H9 (cell line): Measurements from ENCODE around the gene LDB2. TPM values are rescaled to one million over a fixed set of nuclear protein-coding genes. Genes with fewer than 3 reads are reported as not detected.

Experiments used
- DNase-seq: peaks from one replicate; pipeline ENCODE4 v3.0.0-alpha.2; 2017
- H2AFZ ChIP-seq: one replicate; pipeline ENCODE4 v1.6.1; 2013; ENCODE audit warnings: mild to moderate bottlenecking, low read length, control low read depth, moderate library complexity
- H2AK5ac ChIP-seq: 2 replicates; pipeline ENCODE4 v1.6.1; 2013; ENCODE audit warnings: low read length, control low read depth, mixed read lengths; ENCODE audit not compliant: insufficient read length
- H2BK120ac ChIP-seq: one replicate; pipeline ENCODE4 v1.6.1; 2013; ENCODE audit warnings: low read depth, mild to moderate bottlenecking, low read length, control low read depth, inconsistent platforms; ENCODE audit not compliant: poor library complexity, severe bottlenecking
- H2BK12ac ChIP-seq: 2 replicates; pipeline ENCODE4 v1.6.1; 2013; ENCODE audit warnings: low read length, control low read depth, mixed read lengths, low read depth; ENCODE audit not compliant: insufficient read length
- H2BK15ac ChIP-seq: 2 replicates; pipeline ENCODE4 v1.6.1; 2013; ENCODE audit warnings: low read depth, low read length, control low read depth
- H2BK20ac ChIP-seq: one replicate; pipeline ENCODE4 v1.6.1; 2013; ENCODE audit warnings: low read depth, mild to moderate bottlenecking, low read length, control low read depth, inconsistent platforms; ENCODE audit not compliant: poor library complexity, severe bottlenecking
- H2BK5ac ChIP-seq: 2 replicates; pipeline ENCODE4 v1.6.1; 2013; ENCODE audit warnings: low read length, control low read depth, mixed read lengths; ENCODE audit not compliant: insufficient read length
- H3K14ac ChIP-seq: 2 replicates; pipeline ENCODE4 v1.6.1; 2013; ENCODE audit warnings: low read length, control low read depth; ENCODE audit not compliant: insufficient read depth
- H3K18ac ChIP-seq: 2 replicates; pipeline ENCODE4 v1.6.1; 2013; ENCODE audit warnings: low read depth, mild to moderate bottlenecking, mixed read lengths, low read length, control low read depth; ENCODE audit not compliant: insufficient read length
- H3K23ac ChIP-seq: 2 replicates; pipeline ENCODE4 v1.6.1; 2013; ENCODE audit warnings: low read length, control low read depth, mixed read lengths, low read depth; ENCODE audit not compliant: insufficient read length
- H3K23me2 ChIP-seq: 2 replicates; pipeline ENCODE4 v1.6.1; 2013; ENCODE audit warnings: low read depth, mild to moderate bottlenecking, mixed read lengths, low read length, control low read depth; ENCODE audit not compliant: insufficient read length, poor library complexity, severe bottlenecking
- H3K27ac ChIP-seq: 2 replicates; pipeline ENCODE4 v1.5.1; 2013; ENCODE audit warnings: low read length, control low read depth, mixed read lengths, low read depth; ENCODE audit not compliant: insufficient read length
- H3K27me3 ChIP-seq: 2 replicates; pipeline ENCODE4 v1.6.1; 2013; ENCODE audit warnings: low read length, control low read depth, inconsistent platforms; ENCODE audit not compliant: insufficient read depth
- H3K4ac ChIP-seq: 2 replicates; pipeline ENCODE4 v1.6.1; 2013; ENCODE audit warnings: low read depth, mild to moderate bottlenecking, control low read depth, inconsistent platforms, low read length, moderate library complexity
- H3K4me1 ChIP-seq: 2 replicates; pipeline ENCODE4 v1.6.1; 2013; ENCODE audit warnings: low read length, control low read depth, inconsistent platforms; ENCODE audit not compliant: insufficient read depth
- H3K4me2 ChIP-seq: 2 replicates; pipeline ENCODE4 v1.6.1; 2013; ENCODE audit warnings: low read length, control low read depth, mixed read lengths; ENCODE audit not compliant: insufficient read length, insufficient read depth
- H3K56ac ChIP-seq: 2 replicates; pipeline ENCODE4 v1.6.1; 2013; ENCODE audit warnings: low read depth, mild to moderate bottlenecking, mixed read lengths, low read length, control low read depth; ENCODE audit not compliant: insufficient read length
- H3K79me1 ChIP-seq: 2 replicates; pipeline ENCODE4 v1.6.1; 2013; ENCODE audit warnings: low read depth, mild to moderate bottlenecking, moderate library complexity, low read length, control low read depth, inconsistent platforms; ENCODE audit not compliant: insufficient read depth, poor library complexity, severe bottlenecking
- H3K79me2 ChIP-seq: 2 replicates; pipeline ENCODE4 v1.6.1; 2013; ENCODE audit warnings: low read length, control low read depth, inconsistent platforms; ENCODE audit not compliant: insufficient read depth
- H3K9ac ChIP-seq: 2 replicates; pipeline ENCODE4 v1.6.1; 2013; ENCODE audit warnings: low read length, control low read depth, mixed read lengths; ENCODE audit not compliant: insufficient read length; ENCODE audit errors: extremely low read depth
- H3K9me3 ChIP-seq: one replicate; pipeline ENCODE4 v1.6.1; 2013; ENCODE audit warnings: low read depth, low read length, inconsistent platforms; ENCODE audit not compliant: control insufficient read depth
- H3T11ph ChIP-seq: one replicate; pipeline ENCODE4 v1.6.1; 2013; ENCODE audit warnings: mild to moderate bottlenecking, low read length, control low read depth, inconsistent platforms
- H4K20me1 ChIP-seq: one replicate; pipeline ENCODE4 v1.6.1; 2013; ENCODE audit not compliant: control insufficient read depth, insufficient read length, insufficient read depth
- H4K5ac ChIP-seq: 2 replicates; pipeline ENCODE4 v1.6.1; 2013; ENCODE audit warnings: low read depth, mild to moderate bottlenecking, mixed read lengths, low read length, control low read depth; ENCODE audit not compliant: insufficient read length
- H4K8ac ChIP-seq: replicated peaks from 2 replicates; pipeline ENCODE4 v1.6.1; 2013; ENCODE audit warnings: low read length, control low read depth, mixed read lengths, low read depth; ENCODE audit not compliant: insufficient read length
- H4K91ac ChIP-seq: 2 replicates; pipeline ENCODE4 v1.6.1; 2013; ENCODE audit warnings: low read depth, mild to moderate bottlenecking, moderate library complexity, mixed read lengths, low read length, control low read depth; ENCODE audit not compliant: insufficient read length
- H3K27ac Mint-ChIP-seq, 3 experiments: 2 replicates in 2 of 3; 3 replicates in 1 of 3; pipeline ENCODE4 v1.8.0; 2020 to 2021; ENCODE audit warnings: mixed read lengths in 3 of 3, mild to moderate bottlenecking in 1 of 3, moderate library complexity in 1 of 3
- H3K27me3 Mint-ChIP-seq: 2 replicates; pipeline ENCODE4 v1.8.0; 2021; ENCODE audit warnings: low read depth, mild to moderate bottlenecking, moderate library complexity, mixed read lengths
- H3K36me3 Mint-ChIP-seq, 3 experiments: 2 replicates in 2 of 3; 3 replicates in 1 of 3; pipeline ENCODE4 v1.8.0; 2020 to 2021; ENCODE audit warnings: low read depth in 3 of 3, mixed read lengths in 3 of 3; ENCODE audit not compliant: insufficient read depth in 1 of 3
- H3K4me1 Mint-ChIP-seq, 2 experiments: 2 replicates each; pipeline ENCODE4 v1.8.0; 2020; ENCODE audit warnings: mixed read lengths in 2 of 2
- H3K4me3 Mint-ChIP-seq, 2 experiments: 2 replicates in 1 of 2; 3 replicates in 1 of 2; pipeline ENCODE4 v1.8.0; 2020 to 2021; ENCODE audit warnings: mild to moderate bottlenecking in 2 of 2, mixed read lengths in 2 of 2, moderate library complexity in 1 of 2
- H3K9me3 Mint-ChIP-seq, 2 experiments: 2 replicates in 1 of 2; 3 replicates in 1 of 2; pipeline ENCODE4 v1.8.0; 2020; ENCODE audit warnings: mild to moderate bottlenecking in 2 of 2, mixed read lengths in 2 of 2, moderate library complexity in 1 of 2
- CTCF ChIP-seq: fragments of 200-600 bp; sonication (generic); conservative IDR thresholded peaks from 3 replicates; pipeline ENCODE4 v1.8.0; 2021; ENCODE audit warnings: antibody characterized with exemption, mild to moderate bottlenecking
- WGBS: extraction: QIAGEN DNeasy Blood & Tissue Kit; methylation state at CpG from one replicate; pipeline ENCODE4 v1.1.7; 2013; ENCODE audit warnings: missing lambda C conversion rate, low lambda C conversion rate, mixed read lengths; ENCODE audit not compliant: insufficient read length; ENCODE audit errors: extremely low coverage; 5-methylcytosine and 5-hydroxymethylcytosine counted together
- total RNA-seq: library from RNA; stranded (reverse); gene quantifications from 2 replicates; pipeline ENCODE4 v1.2.1, GENCODE V29; 2021

LDB2 gene
- total RNA-seq, 1 experiment from 2014 or later: 22.5 TPM

DNA sequence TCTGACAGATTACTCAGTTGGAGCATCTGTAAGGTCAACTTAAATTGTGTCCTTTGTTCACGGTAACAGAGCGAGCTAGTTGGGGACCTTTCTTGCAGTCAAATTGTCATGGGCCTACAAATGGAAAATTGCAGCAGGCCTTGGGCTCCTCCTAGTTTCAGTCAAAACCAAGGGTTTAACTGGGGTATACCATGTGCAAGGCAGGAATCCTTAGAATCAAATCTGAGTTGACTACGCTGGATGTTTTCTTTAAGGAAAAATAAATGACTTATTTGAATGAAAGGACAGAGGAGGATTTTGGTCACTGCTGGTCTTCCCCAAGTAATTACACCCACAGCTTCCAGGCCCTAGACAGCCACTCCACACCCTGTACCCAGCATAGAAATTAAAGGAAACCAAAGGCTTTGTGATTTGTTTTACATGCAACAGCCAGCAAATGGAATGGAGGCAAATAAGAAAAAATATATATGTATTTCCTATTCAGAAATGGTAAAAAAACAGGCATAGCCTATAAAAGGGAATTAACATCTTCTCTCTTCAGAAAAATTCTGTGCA lies 307.1 kb downstream of the LDB2 start:
- no peak overlapping the region for H2BK15ac ChIP-seq
- H3K23me2 ChIP-seq: no peaks in the 10 kb centered on the region
- peak overlapping the region; percentile 34 for H3K18ac ChIP-seq
- no peak overlapping the region for H3K4me3 Mint-ChIP-seq
- no peak overlapping the region for H2BK20ac ChIP-seq
- H3T11ph ChIP-seq: no peak overlapping the region
- WGBS: no CpG with 5 or more reads among the region's 3 CpGs
- no peak overlapping the region for H3K4ac ChIP-seq
- no peak overlapping the region for H2AFZ ChIP-seq
- no peak overlapping the region for H3K27ac ChIP-seq
- no peak overlapping the region for H3K56ac ChIP-seq
- no peaks in the 10 kb centered on the region for H3K79me1 ChIP-seq
- no peak overlapping the region for H2BK12ac ChIP-seq
- H3K79me2 ChIP-seq: no peaks in the 10 kb centered on the region; the same call in 1 of the 2 replicates
- no peaks in the 10 kb centered on the region for H3K9me3 ChIP-seq
- no peaks in the 10 kb centered on the region; the same call in 1 of the 2 replicates for H3K27me3 Mint-ChIP-seq
- no peak overlapping the region for H2AK5ac ChIP-seq
- no peak overlapping the region for H2BK5ac ChIP-seq
- H4K5ac ChIP-seq: no peak overlapping the region
- H3K27me3 ChIP-seq: no peaks in the 10 kb centered on the region; the same call in 1 of the 2 replicates
- no peaks in the 10 kb centered on the region for H3K4me1 ChIP-seq
- no peak overlapping the region for H3K14ac ChIP-seq
- no peak overlapping the region for H2BK120ac ChIP-seq
- H4K91ac ChIP-seq: no peak overlapping the region
- H3K27ac Mint-ChIP-seq: no peak overlapping the region
- no peak overlapping the region for H3K23ac ChIP-seq
- no peak overlapping the region for H3K9ac ChIP-seq
- TF ChIP-seq CTCF: no peak
- H3K4me1 Mint-ChIP-seq: peaks cover 20 to 22% of the 10 kb centered on the region in 2 experiments
- no peak overlapping the region for H3K4me2 ChIP-seq
- DNase-seq: no peak
- H4K20me1 ChIP-seq: no peaks in the 10 kb centered on the region
- peaks cover 0 to 5% (median 4%) of the 10 kb centered on the region in 3 experiments; a peak in 3 of 7 replicates for H3K36me3 Mint-ChIP-seq
- no peak overlapping the region for H4K8ac ChIP-seq
- H3K9me3 Mint-ChIP-seq: no peaks in the 10 kb centered on the region
